ENCODE data around the gene CEP164.

CEP164 gene

GRCh38 chr11:117424781-117425180 is 97.1 kb downstream of the CEP164 start:
- no peak for DNase-seq

- DNase-seq = no peak
Observed at GRCh38 chr11:117425679-117426296, 98.1 kb downstream of the CEP164 start.

GRCh38 chr11:117426297-117426685 is 98.6 kb downstream of the CEP164 start:
- peak; percentile 72 for DNase-seq

- DNase-seq = no peak
Observed at GRCh38 chr11:117426941-117427340, 99.3 kb downstream of the CEP164 start.

DNA sequence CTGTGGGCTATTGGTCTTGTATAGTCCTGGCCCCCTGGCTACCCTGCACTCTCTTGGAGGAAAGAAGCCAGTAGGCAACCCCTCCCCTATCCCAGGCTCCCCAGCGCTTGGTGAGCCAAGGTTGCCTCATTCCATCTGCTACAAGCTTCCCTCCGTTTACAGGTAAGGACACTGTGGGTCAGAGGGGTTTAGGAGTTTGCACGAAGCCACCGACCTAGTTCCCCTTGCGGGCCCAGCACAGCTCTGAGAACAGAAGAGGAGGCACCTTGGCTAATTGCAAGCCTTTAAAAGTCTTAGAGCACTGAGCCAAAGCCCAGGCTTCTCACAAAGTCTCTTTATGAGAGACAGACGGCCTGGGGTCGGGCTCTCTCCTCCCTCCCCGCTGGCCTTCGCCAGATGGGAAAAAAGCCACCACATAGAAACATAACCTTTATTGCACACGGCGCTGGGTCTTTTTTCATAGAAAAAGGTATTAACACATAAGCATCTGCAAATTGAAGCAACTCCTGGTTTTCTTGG is 99.8 kb downstream of the CEP164 start:
- DNase-seq = no peak

DNA sequence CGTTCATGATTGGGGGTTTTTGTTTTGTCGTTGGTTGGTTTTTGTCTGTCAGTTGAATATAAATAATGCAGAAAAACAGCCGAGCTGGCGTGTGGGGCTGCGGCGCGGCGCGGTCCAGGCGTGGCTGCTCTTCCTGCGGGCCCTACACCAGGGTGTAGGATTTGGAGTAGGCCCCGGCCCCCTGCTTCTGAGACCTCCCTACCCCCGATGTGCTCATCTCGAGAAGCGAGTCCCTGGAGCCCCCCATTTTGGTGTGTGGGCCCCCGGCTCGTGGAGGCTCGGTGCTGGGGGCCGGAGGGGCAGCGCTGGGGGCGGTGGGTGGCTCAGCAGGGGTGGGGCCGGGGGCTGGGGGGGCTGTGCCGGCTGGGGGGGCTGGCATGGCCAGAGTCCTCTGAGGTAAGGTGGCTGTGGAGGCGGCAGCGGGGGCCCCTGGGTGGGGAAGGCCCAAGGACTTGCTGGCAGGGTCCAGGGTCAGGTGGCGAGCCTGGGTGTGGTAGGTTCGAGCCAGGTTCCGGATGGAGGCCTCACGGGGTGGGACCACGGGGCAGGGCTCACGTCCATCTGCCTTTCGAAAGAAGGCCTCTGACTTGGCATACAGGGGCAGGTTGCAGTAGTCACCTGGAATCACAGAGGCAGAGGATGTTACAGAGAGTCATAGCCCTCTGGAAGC is 100.7 kb downstream of the CEP164 start:
- DNase-seq = no peak

- DNase-seq = no peak
Observed at GRCh38 chr11:117428856-117429229, 101.2 kb downstream of the CEP164 start.

GRCh38 chr11:117430293-117430955 is 102.8 kb downstream of the CEP164 start:
- peak; percentile 10 for DNase-seq

- no peak for DNase-seq
Observed at GRCh38 chr11:117431436-117431835, 103.8 kb downstream of the CEP164 start.

DNA sequence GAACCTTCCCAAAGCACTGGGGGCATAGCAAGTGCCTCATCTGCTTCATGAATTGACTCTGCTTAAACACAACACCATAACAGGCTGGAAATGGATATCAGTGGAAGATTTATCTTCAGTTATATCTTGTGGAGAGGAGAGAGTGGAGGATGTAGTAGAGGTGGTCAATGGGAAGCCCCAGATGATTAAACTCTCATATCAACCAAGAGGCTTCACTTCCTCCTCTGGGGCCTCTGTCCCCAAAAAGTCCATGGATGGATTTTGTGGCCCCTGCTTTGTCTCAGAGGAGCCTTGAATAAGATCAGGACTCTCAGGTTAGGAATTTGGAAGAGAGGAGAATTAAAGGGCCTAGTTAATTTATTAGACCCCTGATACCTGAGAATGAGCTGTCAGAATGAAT is 106.1 kb downstream of the CEP164 start:
- DNase-seq = no peak

DNA sequence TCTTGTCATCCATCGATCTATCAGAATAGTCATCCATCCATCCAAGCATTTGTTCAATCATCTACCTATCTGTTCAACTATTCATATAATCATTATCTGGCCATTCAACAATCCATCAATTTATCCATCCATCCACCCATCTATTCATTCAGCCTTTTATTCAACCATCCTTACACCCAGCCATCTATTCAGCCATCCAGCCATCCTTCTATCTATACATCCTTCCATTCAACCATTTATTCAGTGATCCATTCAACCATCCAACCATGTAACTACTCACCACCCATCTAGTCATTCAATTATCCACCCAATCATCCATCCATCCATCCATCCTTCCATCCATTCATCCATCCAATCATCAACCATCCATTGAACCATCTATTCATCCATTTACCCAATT is 106.8 kb downstream of the CEP164 start:
- DNase-seq = no peak

DNA sequence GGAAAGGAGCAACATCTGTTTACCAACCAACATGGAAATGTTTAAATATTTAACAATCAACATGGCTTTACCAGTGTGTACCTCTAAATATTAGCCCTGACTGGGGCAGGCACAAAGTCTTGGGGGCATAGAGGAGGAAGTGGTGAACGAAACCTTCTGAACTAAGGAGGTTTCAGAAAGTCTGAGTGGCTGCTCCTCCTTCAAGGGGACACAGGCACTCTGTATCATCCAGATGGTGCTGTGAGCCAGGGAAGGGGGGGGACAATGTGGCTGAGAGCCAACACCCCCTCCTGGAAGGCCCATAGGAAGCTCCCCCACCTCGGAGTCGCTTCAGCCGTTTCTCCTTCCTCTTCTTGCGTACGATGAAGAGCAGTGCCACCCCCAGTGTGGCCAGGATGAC is 107.7 kb downstream of the CEP164 start:
- DNase-seq = no peak

DNA sequence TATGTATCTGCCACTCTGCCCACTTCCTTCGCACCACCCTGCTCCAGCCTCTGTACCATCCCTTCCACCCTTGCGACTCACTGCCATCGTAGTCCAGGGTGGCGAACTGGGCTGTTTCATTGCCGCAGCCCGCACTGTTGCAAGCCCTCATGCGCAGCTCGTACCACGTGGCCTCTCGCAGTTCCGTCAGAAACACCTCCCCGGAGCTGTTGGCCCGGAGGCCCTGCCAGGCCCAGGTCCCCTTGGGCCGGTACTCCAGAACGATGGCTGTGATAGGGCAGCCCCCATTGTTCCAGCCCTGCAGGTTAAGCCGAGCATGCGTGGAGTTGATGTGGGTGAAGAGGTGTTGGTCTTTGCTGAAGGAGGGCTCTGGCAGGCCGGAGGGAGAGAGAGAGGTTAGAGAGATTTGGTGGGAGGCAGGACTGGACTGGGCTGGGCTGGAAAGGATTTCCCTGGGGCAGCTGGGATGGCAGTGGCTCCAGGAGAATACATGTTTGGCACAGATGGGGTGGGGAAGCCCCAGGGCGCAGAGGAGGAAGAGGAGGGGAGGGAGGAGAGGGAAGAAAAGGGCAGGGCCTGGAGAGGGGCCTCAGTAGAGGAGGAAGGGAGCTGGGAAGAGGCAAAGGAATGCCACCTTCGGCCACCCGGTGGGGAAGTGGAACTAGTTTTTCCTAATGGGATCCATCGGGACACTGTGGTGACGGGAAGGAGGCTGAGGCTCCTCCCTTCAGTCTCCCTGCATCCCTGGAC is 109.6 kb downstream of the CEP164 start:
- no peak for DNase-seq

DNA sequence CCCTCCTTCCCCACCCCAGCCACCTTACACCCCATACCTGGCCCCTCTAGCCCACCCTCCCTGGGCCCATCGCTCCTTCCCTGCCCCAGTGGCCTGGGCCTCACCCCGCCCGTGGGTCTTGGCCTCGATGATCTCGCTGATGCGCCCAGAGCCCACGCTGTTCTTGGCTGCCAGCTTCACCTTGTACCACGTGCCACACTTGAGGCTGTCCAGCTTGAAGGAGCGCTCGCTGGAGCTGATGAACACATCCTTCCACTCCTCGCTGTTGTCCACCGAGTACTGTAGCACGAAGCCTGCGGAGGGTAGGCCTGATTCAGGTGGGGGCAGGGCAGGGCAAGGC is 110.1 kb downstream of the CEP164 start:
- no peak for DNase-seq

DNA sequence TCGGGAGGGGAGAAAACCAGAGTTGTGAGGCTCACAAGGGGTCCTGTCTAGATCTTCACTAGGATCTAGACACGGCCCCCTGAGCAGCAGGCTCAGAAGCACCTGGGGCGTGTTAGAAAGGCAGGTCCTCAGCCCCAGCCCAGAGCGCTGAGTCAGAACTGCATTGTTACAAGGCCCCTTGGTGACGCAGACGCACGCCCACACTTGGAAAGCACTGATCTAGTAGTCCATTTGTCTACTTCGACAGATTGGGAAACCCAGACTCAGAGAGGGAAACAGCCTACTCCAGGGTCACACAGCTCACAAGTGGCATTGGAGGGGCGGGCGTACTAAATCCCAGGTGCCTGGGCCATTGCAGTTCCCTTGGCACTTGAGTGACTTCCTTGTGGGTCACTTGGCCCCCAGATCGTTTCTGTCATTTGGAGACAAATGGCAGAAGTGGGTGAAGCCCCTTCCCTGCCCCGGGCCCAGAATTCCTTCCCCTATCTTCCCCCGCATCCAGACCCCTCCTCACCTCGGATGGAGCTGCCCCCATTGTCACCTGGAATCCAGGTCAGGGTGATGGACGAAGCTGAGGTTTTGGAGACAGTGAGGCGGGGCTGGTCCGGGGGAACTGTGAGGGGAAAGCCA is 110.8 kb downstream of the CEP164 start:
- no peak for DNase-seq

DNA sequence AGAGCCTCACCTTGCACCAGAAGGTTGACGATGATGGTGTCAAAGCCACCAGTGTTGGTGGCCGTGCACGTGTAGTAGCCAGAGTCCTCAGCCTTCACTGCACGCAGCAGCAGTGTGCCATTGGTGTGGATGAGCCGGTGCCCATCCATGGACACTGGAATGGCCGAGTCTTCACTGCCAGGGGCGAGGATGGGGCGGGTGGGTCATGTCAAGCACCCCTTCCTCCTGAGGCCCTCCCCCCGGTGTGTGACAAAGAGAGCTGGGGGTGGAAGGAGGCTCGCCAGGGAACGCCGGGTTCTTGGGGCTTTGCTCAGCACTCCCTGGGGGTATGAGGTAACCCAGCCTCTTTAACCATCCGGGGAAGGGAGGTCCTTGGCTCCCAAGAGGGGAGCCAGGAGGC is 111.6 kb downstream of the CEP164 start:
- no peak for DNase-seq

DNA sequence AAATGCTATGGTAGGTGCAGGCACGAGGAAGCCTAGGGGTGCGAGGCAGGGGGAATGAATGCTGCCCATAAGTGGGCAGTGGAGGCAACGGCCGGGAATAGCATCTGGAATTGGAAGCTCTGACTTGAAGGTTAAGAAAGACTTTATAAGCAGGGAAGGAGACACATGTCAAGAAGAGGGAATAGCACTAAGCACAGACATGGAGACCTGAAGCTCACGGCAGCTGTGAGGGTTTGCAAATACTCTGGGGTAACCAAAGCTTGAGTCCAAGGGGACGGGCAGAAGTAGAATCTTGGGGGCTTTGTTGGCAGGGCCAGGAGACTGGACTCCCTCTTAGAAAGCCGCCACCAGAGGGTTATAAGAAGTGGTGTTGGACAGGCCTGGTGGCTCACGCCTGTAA is 112.6 kb downstream of the CEP164 start:
- no peak for DNase-seq

GRCh38 chr11:117441146-117441975 is 113.7 kb downstream of the CEP164 start:
- no peak for DNase-seq

DNA sequence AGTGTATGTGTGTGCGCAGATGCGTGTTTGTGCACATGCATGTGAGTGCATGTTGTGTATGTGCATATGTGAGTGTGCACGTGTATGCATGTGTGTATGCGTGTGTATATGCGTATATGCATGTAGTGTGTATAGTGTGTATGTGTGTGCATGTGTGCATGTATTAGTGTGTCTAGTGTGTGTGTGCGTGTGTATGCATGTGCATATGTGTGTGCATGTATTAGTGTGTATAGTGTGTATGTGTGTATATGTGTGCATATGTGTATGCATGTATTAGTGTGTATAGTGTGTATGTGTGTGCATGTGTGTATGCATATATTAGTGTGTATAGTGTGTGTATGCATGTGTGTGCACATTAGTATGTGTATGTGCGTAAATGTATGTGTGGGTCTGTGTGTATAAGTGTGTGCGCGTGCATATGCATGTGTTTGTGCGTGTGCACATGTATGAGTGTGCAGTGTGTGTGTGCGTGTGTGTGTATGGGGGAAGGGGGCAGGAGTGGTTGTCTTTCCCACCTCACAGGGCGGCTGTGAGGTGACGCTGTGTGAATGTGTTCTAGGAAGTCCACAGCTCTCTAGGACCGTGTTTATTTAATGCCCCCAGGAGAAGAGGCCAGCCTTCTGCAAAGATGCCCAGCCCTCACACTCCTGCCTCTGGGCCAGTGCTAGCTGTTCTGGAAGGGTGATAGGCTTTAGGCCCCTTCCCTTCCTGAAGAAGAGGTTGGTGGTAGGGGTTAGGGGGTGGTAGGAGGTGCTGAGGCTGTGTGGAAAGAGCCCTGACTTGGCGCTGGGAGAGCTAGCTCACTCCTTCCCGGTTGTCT is 114.6 kb downstream of the CEP164 start:
- no peak for DNase-seq

- DNase-seq = no peak
Observed at GRCh38 chr11:117442869-117443239, 115.2 kb downstream of the CEP164 start.
